HUES6 (cell line): Measurements from ENCODE around the gene ZNRF3.

Experiments used
- H3K27ac ChIP-seq: 2 replicates; pipeline ENCODE4 v1.7.0; 2013; ENCODE audit warnings: low read depth, mild to moderate bottlenecking, low read length, inconsistent platforms
- H3K27me3 ChIP-seq: 2 replicates; pipeline ENCODE4 v1.6.1; 2013; ENCODE audit warnings: low read length; ENCODE audit not compliant: control insufficient read depth, insufficient read depth
- H3K36me3 ChIP-seq: 2 replicates; pipeline ENCODE4 v1.6.1; 2013; ENCODE audit warnings: low read length; ENCODE audit not compliant: control insufficient read depth, insufficient read depth
- H3K4me1 ChIP-seq: 2 replicates; pipeline ENCODE4 v1.6.1; 2013; ENCODE audit warnings: low read length; ENCODE audit not compliant: control insufficient read depth, insufficient read depth
- H3K4me3 ChIP-seq: 2 replicates; pipeline ENCODE4 v1.5.1; 2013; ENCODE audit warnings: low read depth, low read length
- H3K9ac ChIP-seq: one replicate; pipeline ENCODE4 v1.6.1; 2013; ENCODE audit warnings: mild to moderate bottlenecking, low read length
- H3K9me3 ChIP-seq: 2 replicates; pipeline ENCODE4 v1.6.1; 2013; ENCODE audit warnings: low read depth, low read length; ENCODE audit not compliant: control insufficient read depth, insufficient read depth

Gene ZNRF3

DNA sequence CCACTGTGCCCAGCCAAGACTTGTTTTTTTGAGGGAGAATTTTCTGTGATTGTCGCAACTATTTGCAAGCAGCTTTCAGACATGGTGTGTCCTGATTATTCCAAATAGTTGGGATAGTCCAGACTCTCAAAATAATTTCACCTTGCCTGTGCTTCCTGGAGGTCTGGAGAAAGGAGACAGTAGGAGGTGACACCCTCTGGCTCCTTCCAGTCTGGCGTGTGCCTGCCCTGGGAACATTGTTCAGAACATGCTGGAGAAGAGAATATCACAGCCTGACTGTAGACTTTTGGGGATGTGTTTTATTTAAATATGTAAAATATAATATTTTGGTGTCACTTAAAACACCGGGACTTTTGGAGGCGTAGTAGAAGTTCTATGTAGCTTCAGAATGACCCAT, 14.9 kb downstream of the ZNRF3 start:
- H3K4me1 ChIP-seq: peaks cover 69% of the 10 kb centered on the region
- H3K9ac ChIP-seq: no peak overlapping the region
- H3K9me3 ChIP-seq: no peaks in the 10 kb centered on the region
- H3K27me3 ChIP-seq: no peaks in the 10 kb centered on the region
- no peaks in the 10 kb centered on the region for H3K36me3 ChIP-seq
- peak overlapping the region; percentile 88; the same call in 1 of the 2 replicates for H3K27ac ChIP-seq
- H3K4me3 ChIP-seq: no peak overlapping the region

DNA sequence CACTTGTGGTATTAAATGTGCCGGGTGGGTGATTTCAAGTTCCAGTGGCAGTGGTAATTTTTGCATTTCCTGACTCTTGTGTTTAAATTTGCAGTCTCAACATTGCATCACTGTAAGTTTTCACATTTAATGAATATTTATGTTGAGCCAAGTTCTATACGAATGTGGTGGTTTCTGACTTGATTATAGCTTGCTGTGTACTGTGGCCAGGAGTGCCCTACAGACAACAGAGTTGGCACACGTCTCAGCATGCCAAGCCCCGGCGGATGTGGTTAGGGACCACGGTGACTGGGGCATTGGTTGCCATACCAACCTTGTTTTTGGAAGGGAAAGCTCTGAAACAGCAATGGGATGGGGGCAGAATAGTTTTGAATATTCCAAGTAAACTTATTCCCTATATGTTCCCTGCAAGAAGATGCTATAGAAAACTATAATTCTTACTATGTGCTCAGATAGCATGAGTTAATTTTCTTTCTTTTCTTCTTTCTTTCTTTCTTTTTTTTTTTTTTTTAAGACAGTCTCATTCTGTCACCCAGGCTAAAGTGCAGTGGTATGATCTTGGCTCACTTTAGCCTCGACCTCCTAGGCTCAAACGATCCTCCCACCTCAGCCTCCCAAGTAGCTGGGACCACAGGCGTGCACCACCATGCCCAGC, 16.0 kb downstream of the ZNRF3 start:
- H3K27me3 ChIP-seq: no peaks in the 10 kb centered on the region
- no peak overlapping the region for H3K27ac ChIP-seq
- H3K9me3 ChIP-seq: no peaks in the 10 kb centered on the region
- H3K4me1 ChIP-seq: peaks cover 72% of the 10 kb centered on the region
- H3K9ac ChIP-seq: no peak overlapping the region
- no peaks in the 10 kb centered on the region for H3K36me3 ChIP-seq
- no peak overlapping the region for H3K4me3 ChIP-seq

DNA sequence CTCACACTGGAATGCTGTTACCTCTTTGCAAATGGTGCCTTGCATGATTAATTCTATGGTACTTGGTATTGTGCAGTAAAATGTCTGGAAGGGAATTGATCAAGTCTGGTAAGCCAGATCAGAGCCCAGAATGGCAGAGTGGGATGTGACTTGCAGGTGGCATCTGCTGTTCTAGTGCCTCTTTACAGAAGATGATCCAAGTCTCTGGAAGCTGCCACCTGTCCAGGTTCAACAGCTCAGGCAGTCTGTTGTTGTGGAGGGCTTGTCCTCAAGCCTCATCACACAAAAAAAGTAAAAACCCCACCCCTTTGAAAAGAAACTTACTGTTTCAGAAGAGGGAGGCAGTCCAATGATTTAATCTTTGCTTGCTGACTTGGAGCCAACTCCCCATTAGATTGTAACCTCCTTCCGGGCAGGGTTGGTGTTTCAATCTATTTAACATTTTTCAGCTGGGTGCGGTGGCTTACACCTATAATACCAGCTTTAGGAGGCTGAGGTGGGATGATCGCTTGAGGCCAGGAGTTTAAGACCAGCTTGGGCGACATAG, 17.1 kb downstream of the ZNRF3 start:
- H3K36me3 ChIP-seq: no peaks in the 10 kb centered on the region
- no peaks in the 10 kb centered on the region for H3K9me3 ChIP-seq
- H3K27me3 ChIP-seq: no peaks in the 10 kb centered on the region
- no peak overlapping the region for H3K9ac ChIP-seq
- H3K27ac ChIP-seq: no peak overlapping the region
- no peak overlapping the region for H3K4me3 ChIP-seq
- peaks cover 73% of the 10 kb centered on the region for H3K4me1 ChIP-seq

DNA sequence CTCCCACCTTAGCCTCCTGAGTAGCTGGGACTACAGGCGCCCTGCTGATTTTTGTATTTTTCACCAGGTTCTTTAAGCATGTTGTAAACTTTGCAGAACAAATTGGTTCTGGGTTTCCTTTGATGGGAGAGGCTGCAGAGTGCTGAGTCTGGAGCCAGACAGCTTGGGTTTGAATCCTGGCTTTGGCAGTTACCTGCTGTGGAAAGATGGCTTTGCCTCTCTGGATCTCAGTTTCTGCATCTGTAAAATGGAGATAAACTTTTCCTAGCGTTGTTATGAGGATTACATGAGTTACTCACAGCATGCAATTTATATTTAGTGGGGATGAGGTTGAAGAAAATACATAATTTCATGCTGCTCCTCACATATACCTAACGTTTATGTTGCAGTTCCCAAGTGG, 19.1 kb downstream of the ZNRF3 start:
- 0 out of 2 replicates have a peak, but pooled peaks cover 5% of the 10 kb centered on the region for H3K36me3 ChIP-seq
- no peak overlapping the region for H3K27ac ChIP-seq
- no peak overlapping the region for H3K4me3 ChIP-seq
- no peak overlapping the region for H3K9ac ChIP-seq
- peaks cover 64% of the 10 kb centered on the region for H3K4me1 ChIP-seq
- H3K27me3 ChIP-seq: no peaks in the 10 kb centered on the region
- H3K9me3 ChIP-seq: no peaks in the 10 kb centered on the region

DNA sequence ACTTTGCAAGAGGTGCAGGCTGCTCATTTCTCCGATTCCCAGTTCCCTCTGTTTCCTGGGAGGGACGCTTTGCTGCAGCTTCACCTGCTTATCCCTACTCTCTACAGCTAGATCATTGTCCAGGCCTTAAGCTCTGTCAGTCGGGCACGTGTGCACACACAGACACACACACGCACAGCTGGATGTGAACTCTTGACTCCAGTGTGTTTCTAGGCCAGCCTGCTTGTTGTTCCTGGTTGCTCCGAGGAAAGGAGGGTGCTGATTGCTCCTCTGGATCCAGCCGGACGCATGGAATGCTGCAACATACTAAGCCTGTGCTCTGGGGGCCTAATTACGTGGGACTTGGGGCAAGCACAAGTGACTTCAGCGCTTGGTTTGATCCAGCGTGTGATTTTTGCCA, 19.7 kb downstream of the ZNRF3 start:
- H3K27me3 ChIP-seq: no peaks in the 10 kb centered on the region
- peaks cover 61% of the 10 kb centered on the region for H3K4me1 ChIP-seq
- H3K27ac ChIP-seq: peak overlapping the region; percentile 46; the same call in 1 of the 2 replicates
- peak overlapping the region; percentile 10 for H3K9ac ChIP-seq
- no peak overlapping the region for H3K4me3 ChIP-seq
- H3K9me3 ChIP-seq: no peaks in the 10 kb centered on the region
- 0 out of 2 replicates have a peak, but pooled peaks cover 5% of the 10 kb centered on the region for H3K36me3 ChIP-seq

DNA sequence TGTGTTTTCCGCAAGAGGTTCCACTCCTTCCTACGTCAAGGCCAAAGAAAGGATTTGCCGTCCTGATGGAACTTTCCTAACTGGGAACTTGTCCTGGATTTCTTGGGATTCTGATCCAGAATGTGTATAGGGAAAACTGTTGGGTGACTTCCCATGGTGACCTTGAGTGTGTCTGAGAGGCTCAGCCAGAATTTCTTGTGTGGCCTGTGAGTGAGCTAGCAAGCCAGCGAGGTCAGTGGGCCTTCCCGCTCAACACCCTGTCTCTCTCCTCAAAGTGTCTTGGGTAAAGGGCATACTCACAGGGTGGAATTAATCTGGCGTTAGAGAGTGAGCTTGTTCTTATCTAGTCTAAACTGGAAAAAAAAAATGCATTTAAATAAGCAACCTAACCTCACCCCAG, 20.4 kb downstream of the ZNRF3 start:
- H3K9me3 ChIP-seq: no peaks in the 10 kb centered on the region
- H3K36me3 ChIP-seq: 0 out of 2 replicates have a peak, but pooled peaks cover 5% of the 10 kb centered on the region
- no peak overlapping the region for H3K4me3 ChIP-seq
- peak overlapping the region; percentile 46 for H3K27ac ChIP-seq
- no peaks in the 10 kb centered on the region for H3K27me3 ChIP-seq
- peak overlapping the region; percentile 33 for H3K9ac ChIP-seq
- peaks cover 57% of the 10 kb centered on the region for H3K4me1 ChIP-seq

DNA sequence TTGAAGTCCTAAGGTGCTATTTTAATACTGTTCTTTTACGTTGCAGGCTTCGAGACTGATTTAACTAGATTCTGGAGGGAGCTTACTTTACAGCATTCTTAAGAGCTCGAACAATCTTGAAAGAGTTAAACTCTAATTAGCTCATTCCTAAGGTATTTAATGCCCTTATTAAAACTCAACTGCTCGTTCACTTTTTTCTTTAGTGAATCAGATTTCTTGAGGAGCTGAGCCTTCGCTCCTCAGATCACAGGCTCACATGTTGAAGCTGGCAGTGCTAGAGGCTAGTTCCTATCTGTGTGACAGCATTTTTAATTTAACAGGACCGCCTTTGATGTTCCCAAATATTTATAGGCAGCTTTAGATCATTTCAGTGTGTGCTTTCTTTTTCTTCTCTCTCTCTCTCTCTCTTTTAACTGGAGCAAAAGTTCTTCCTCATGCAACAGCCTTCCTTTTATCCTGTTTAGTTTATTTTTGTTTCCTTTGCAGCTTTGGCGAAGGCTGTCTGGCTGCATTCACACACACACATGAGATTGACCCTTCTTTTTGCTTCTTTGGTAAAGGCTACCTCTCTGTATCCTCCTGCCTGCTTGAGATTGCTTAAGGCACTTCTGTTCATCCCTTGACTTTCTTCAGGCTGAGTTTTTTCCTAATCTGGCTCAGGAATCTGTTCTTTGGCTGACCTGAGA, 21.0 kb downstream of the ZNRF3 start:
- Histone ChIP-seq H3K9me3 (no peaks in the 10 kb centered on the region), H3K4me1 (peaks cover 51% of the 10 kb centered on the region), H3K9ac (no peak overlapping the region), H3K27ac (peak overlapping the region; percentile 46), H3K27me3 (no peaks in the 10 kb centered on the region), H3K4me3 (no peak overlapping the region), H3K36me3 (0 out of 2 replicates have a peak, but pooled peaks cover 5% of the 10 kb centered on the region)

DNA sequence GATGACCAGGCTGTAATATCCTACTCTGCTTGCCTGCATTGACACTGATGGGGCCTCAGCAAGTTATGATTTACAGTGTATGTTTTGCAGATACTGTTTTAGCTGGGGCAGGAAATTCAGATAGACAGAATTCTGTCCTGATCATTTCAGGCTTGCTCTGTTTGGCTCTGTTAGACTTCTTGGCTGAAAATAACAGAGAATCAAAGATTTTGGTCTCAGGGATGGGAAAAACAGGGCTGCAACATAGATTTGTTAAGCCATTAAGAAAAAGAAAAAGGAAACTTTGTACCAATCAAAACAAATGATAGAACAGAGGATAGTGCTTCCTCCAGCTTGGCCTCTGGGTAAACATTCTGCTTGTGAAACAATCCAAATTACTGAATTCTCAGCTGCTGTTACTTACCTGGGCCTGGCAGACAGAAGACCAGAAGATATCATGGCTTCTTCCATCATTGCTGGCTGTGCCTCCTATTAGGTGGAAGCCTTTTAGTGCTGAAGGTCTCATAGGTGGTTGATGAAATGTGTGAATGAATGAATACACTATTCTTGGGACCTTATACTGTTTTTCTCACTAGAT, 22.0 kb downstream of the ZNRF3 start:
- Histone ChIP-seq H3K36me3 (0 out of 2 replicates have a peak, but pooled peaks cover 5% of the 10 kb centered on the region), H3K9me3 (no peaks in the 10 kb centered on the region), H3K4me1 (peaks cover 48% of the 10 kb centered on the region), H3K27ac (no peak overlapping the region), H3K9ac (no peak overlapping the region), H3K27me3 (no peaks in the 10 kb centered on the region), H3K4me3 (no peak overlapping the region)

DNA sequence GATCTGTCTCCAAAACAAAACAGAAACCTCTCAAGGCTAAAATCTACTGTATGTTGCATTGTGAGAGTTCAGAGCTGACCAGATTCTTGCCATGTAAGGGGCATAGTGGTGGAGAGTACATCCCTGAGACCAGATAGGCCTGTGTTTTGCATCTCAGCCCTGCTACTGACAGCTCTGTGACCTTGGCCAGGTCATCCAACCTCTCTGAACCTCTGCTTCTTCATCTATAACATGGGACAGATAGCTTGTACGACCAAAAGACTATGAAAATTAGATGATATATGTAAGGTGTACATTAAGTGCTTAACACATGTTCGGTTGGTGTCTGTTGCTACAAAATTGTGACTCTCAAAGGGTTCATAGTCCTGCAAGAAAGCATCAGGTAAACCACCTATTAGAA, 22.9 kb downstream of the ZNRF3 start:
- H3K27me3 ChIP-seq: no peaks in the 10 kb centered on the region
- no peaks in the 10 kb centered on the region for H3K9me3 ChIP-seq
- H3K4me1 ChIP-seq: peaks cover 54% of the 10 kb centered on the region
- H3K4me3 ChIP-seq: no peak overlapping the region
- no peak overlapping the region for H3K9ac ChIP-seq
- 0 out of 2 replicates have a peak, but pooled peaks cover 5% of the 10 kb centered on the region for H3K36me3 ChIP-seq
- no peak overlapping the region for H3K27ac ChIP-seq

DNA sequence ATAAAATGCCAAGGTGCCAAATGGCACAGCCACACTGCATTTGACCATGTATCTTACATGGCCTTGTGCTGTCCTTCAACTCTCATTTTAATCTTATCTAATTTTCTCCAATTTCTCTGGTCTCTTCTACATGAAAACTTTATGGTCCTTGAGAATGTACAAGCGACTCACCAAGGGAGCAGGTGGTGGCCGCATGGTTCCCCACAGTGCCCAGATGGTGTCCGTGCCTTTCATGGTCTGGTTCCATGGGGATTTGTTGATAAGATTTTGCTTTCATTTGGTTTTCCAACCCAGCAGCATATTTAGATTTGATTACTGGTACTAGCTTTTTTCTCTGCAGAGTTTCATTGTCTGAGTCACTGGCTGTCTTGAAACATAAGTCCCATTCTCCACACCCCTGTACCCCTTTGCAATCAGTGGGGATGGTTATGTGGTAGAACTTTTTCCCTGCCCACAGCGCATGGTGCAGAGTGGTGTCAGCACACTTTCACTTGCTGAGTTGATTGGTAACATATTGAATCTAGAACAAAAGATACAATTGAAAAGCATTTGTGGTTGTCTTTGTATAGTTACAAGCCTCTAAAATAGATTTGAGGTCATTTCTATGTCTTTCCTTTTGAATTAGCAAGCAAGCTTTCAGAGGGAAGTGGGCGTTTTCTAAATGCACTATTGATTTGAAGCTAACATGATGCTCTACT, 24.1 kb downstream of the ZNRF3 start:
- Histone ChIP-seq H3K27me3 (no peaks in the 10 kb centered on the region), H3K4me3 (no peak overlapping the region), H3K27ac (no peak overlapping the region), H3K9me3 (no peaks in the 10 kb centered on the region), H3K9ac (no peak overlapping the region), H3K4me1 (peaks cover 62% of the 10 kb centered on the region), H3K36me3 (0 out of 2 replicates have a peak, but pooled peaks cover 5% of the 10 kb centered on the region)
